Measurements from ENCODE around the gene TRAF3. TPM values are rescaled to one million over a fixed set of nuclear protein-coding genes. Genes with fewer than 3 reads are reported as not detected.
"Not testable (repeated sequence)": the region's sequence is repeated elsewhere in the genome, so short reads cannot be mapped to it uniquely, and the experiment has no call there.

Gene TRAF3
- total RNA-seq, 1 donor from 2014 or later: 12.8 TPM

- DNase-seq (ENCODE audit: low read depth in 2 of 2): no peak
Measured at GRCh38 chr14:102829016-102829548, 51.8 kb downstream of the TRAF3 start.

GRCh38 chr14:102830474-102831045, 53.3 kb downstream of the TRAF3 start:
- DNase-seq (ENCODE audit: low read depth in 2 of 2): no peak

- no peak for DNase-seq (ENCODE audit: low read depth in 2 of 2)
Measured at GRCh38 chr14:102831163-102831804, 54.0 kb downstream of the TRAF3 start.

- no peak for DNase-seq (ENCODE audit: low read depth in 2 of 2)
Measured at GRCh38 chr14:102833341-102833740, 56.1 kb downstream of the TRAF3 start.

GRCh38 chr14:102833991-102834390, 56.7 kb downstream of the TRAF3 start:
- DNase-seq (ENCODE audit: low read depth in 2 of 2): no peak

GRCh38 chr14:102835959-102836358, 58.7 kb downstream of the TRAF3 start:
- DNase-seq (ENCODE audit: low read depth in 2 of 2): no peak

GRCh38 chr14:102837120-102837519, 59.9 kb downstream of the TRAF3 start:
- DNase-seq (ENCODE audit: low read depth in 2 of 2): not testable (repeated sequence)

GRCh38 chr14:102838501-102838900, 61.3 kb downstream of the TRAF3 start:
- DNase-seq (ENCODE audit: low read depth in 2 of 2): no peak

GRCh38 chr14:102840115-102840514, 62.9 kb downstream of the TRAF3 start:
- no peak for DNase-seq (ENCODE audit: low read depth in 2 of 2)

- DNase-seq (ENCODE audit: low read depth in 2 of 2): no peak
Measured at GRCh38 chr14:102840771-102841528, 63.7 kb downstream of the TRAF3 start.

GRCh38 chr14:102848830-102849525, 71.7 kb downstream of the TRAF3 start:
- peak in 1 of 2 donors; percentile 69 for DNase-seq (ENCODE audit: low read depth in 2 of 2)

GRCh38 chr14:102849526-102850379, 72.5 kb downstream of the TRAF3 start:
- peak; percentile 44 to 66 for DNase-seq (ENCODE audit: low read depth in 2 of 2)

GRCh38 chr14:102853648-102854047, 76.4 kb downstream of the TRAF3 start:
- DNase-seq (ENCODE audit: low read depth in 2 of 2): no peak

- DNase-seq (ENCODE audit: low read depth in 2 of 2): no peak
Measured at GRCh38 chr14:102854091-102854703, 76.9 kb downstream of the TRAF3 start.

GRCh38 chr14:102856179-102856578, 78.9 kb downstream of the TRAF3 start:
- no peak for DNase-seq (ENCODE audit: low read depth in 2 of 2)

- DNase-seq (ENCODE audit: low read depth in 2 of 2): no peak
Measured at GRCh38 chr14:102857444-102857843, 80.2 kb downstream of the TRAF3 start.

GRCh38 chr14:102859911-102860310, 82.7 kb downstream of the TRAF3 start:
- no peak for DNase-seq (ENCODE audit: low read depth in 2 of 2)

- DNase-seq (ENCODE audit: low read depth in 2 of 2): no peak
Measured at GRCh38 chr14:102862154-102862773, 85.0 kb downstream of the TRAF3 start.

GRCh38 chr14:102863381-102863780, 86.1 kb downstream of the TRAF3 start:
- DNase-seq (ENCODE audit: low read depth in 2 of 2): no peak

- not testable (repeated sequence) for DNase-seq (ENCODE audit: low read depth in 2 of 2)
Measured at GRCh38 chr14:102865916-102866315, 88.7 kb downstream of the TRAF3 start.

Measured in dermis microvascular lymphatic vessel endothelial cell (primary cell).